Stimulated activated CD8-positive, alpha-beta memory T cell treated with anti-CD3 and anti-CD28 coated beads, Interleukin-2, amount 100 ng/mL, for 1 hour (primary cell): ENCODE measurements around the gene NVL.
"Not testable (repeated sequence)": the region's sequence is repeated elsewhere in the genome, so short reads cannot be mapped to it uniquely, and the experiment has no call there.

Experiments
- DNase-seq, 2 donors: peaks; one replicate each; pipeline ENCODE4 v3.0.0-alpha.2; 2020; ENCODE audit warnings: low read depth in 2 of 2

NVL gene

GRCh38 chr1:224338150-224338838 lies 8.3 kb upstream of the NVL start:
- no peak for DNase-seq

- no peak for DNase-seq
Measured at GRCh38 chr1:224333939-224334786, 4.2 kb upstream of the NVL start.

- DNase-seq: no peak
Measured at GRCh38 chr1:224333309-224333926, 3.4 kb upstream of the NVL start.

GRCh38 chr1:224331824-224332223 lies 1.9 kb upstream of the NVL start:
- no peak for DNase-seq

GRCh38 chr1:224331326-224331725 lies 1.4 kb upstream of the NVL start:
- no peak for DNase-seq

GRCh38 chr1:224329484-224329841 lies 509 bp downstream of the NVL start:
- DNase-seq: no peak

- DNase-seq: no peak
Measured at GRCh38 chr1:224328644-224329043, 1.3 kb downstream of the NVL start.

- no peak for DNase-seq
Measured at GRCh38 chr1:224325959-224326358, 4.0 kb downstream of the NVL start.

- no peak for DNase-seq
Measured at GRCh38 chr1:224321706-224322105, 8.3 kb downstream of the NVL start.

GRCh38 chr1:224317383-224318045 lies 12.5 kb downstream of the NVL start:
- no peak for DNase-seq

- no peak for DNase-seq
Measured at GRCh38 chr1:224312025-224312424, 17.9 kb downstream of the NVL start.

GRCh38 chr1:224311503-224311902 lies 18.5 kb downstream of the NVL start:
- DNase-seq: not testable (repeated sequence)

GRCh38 chr1:224308064-224308463 lies 21.9 kb downstream of the NVL start:
- no peak for DNase-seq

- DNase-seq: no peak
Measured at GRCh38 chr1:224304767-224305166, 25.2 kb downstream of the NVL start.

- DNase-seq: no peak
Measured at GRCh38 chr1:224302947-224303346, 27.0 kb downstream of the NVL start.

GRCh38 chr1:224301391-224301790 lies 28.6 kb downstream of the NVL start:
- no peak for DNase-seq

- no peak for DNase-seq
Measured at GRCh38 chr1:224300346-224300745, 29.6 kb downstream of the NVL start.

GRCh38 chr1:224298346-224299330 lies 31.3 kb downstream of the NVL start:
- no peak for DNase-seq

- no peak for DNase-seq
Measured at GRCh38 chr1:224294775-224295174, 35.2 kb downstream of the NVL start.

- DNase-seq: no peak
Measured at GRCh38 chr1:224292419-224292818, 37.6 kb downstream of the NVL start.

- no peak for DNase-seq
Measured at GRCh38 chr1:224289396-224289795, 40.6 kb downstream of the NVL start.
